Measurements from ENCODE around the gene MAEA.
A peak's percentile ranks its signal among the peaks of the same experiment; 100 is the strongest.
"Not testable (repeated sequence)": the region's sequence is repeated elsewhere in the genome, so short reads cannot be mapped to it uniquely, and the experiment has no call there.

Gene MAEA

GRCh38 chr4:1334579-1334895 lies 44.8 kb downstream of the MAEA start:
- H3K4me3 ChIP-seq (ENCODE audit: low read length), result no peak overlapping the region
- TF ChIP-seq CTCF (IDR thresholded peaks at IDR 0.05; ENCODE audit: insufficient read depth, low read depth, low read length, missing control alignments), result no peak
- no peak for DNase-seq (ENCODE audit: low read depth)

GRCh38 chr4:1335193-1335883 lies 45.6 kb downstream of the MAEA start:
- peak; percentile 56 for DNase-seq (ENCODE audit: low read depth)
- not testable (repeated sequence) for H3K4me3 ChIP-seq (ENCODE audit: low read length)

GRCh38 chr4:1336088-1336491 lies 46.4 kb downstream of the MAEA start:
- peak; percentile 72 for DNase-seq (ENCODE audit: low read depth)
- H3K4me3 ChIP-seq (ENCODE audit: low read length), result no peak overlapping the region
- TF ChIP-seq CTCF (IDR thresholded peaks at IDR 0.05; ENCODE audit: insufficient read depth, low read depth, low read length, missing control alignments), result no peak

GRCh38 chr4:1337376-1337831 lies 47.7 kb downstream of the MAEA start:
- H3K4me3 ChIP-seq (ENCODE audit: low read length), result no peak overlapping the region
- no peak for TF ChIP-seq CTCF (IDR thresholded peaks at IDR 0.05; ENCODE audit: insufficient read depth, low read depth, low read length, missing control alignments)
- no peak for DNase-seq (ENCODE audit: low read depth)

GRCh38 chr4:1337951-1338751 lies 48.5 kb downstream of the MAEA start:
- no peak for TF ChIP-seq CTCF (IDR thresholded peaks at IDR 0.05; ENCODE audit: insufficient read depth, low read depth, low read length, missing control alignments)
- DNase-seq (ENCODE audit: low read depth), result no peak
- H3K4me3 ChIP-seq (ENCODE audit: low read length), result no peak overlapping the region

- TF ChIP-seq CTCF (IDR thresholded peaks at IDR 0.05; ENCODE audit: insufficient read depth, low read depth, low read length, missing control alignments), result no peak
- no peak for DNase-seq (ENCODE audit: low read depth)
- H3K4me3 ChIP-seq (ENCODE audit: low read length), result no peak overlapping the region
Observed at GRCh38 chr4:1338752-1339414, 49.2 kb downstream of the MAEA start.

GRCh38 chr4:1339489-1339888 lies 49.8 kb downstream of the MAEA start:
- DNase-seq (ENCODE audit: low read depth), result no peak
- no peak for TF ChIP-seq CTCF (IDR thresholded peaks at IDR 0.05; ENCODE audit: insufficient read depth, low read depth, low read length, missing control alignments)
- no peak overlapping the region for H3K4me3 ChIP-seq (ENCODE audit: low read length)

Measured in epithelial cell of esophagus (primary cell).